Mammary epithelial cell (primary cell): ENCODE data around the gene TYW3.

ENCODE experiments used
- EZH2 ChIP-seq: IDR thresholded peaks from 2 replicates; pipeline ENCODE4 v1.6.1; 2012; ENCODE audit warnings: low read length, inconsistent platforms, borderline replicate concordance
- TF ChIP-seq, protein P1 (sequence below), 2 donors: IDR thresholded peaks in 1 of 2; conservative IDR thresholded peaks in 1 of 2; 2 replicates each; pipeline ENCODE4 v1.5.1; 2011 to 2012; ENCODE audit warnings: inconsistent platforms in 2 of 2, low read length in 2 of 2, mild to moderate bottlenecking in 2 of 2, control low read depth in 1 of 2, low read depth in 1 of 2; ENCODE audit not compliant: insufficient read depth in 1 of 2; ENCODE audit errors: extremely low read depth in 1 of 2

DNA sequence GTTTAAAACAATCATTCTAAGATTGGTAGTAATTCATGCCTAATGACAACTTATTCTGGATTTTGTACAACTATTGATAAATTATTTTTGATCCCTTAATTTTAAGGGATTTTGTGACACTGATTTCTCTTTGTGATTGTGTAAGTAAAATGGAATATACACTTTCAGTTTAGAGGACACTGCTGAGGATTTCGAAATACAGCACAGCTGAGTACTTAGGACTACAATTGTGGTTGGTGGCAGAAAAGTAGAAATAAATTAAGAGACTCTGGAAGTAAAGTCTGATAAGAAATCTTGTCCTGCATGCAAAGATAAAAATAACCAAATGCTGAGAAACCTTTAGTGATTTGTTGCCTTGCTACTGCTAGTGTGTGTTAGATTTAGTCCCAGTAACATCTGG, 40.0 kb downstream of the TYW3 start:
- TF ChIP-seq, protein P1, sequence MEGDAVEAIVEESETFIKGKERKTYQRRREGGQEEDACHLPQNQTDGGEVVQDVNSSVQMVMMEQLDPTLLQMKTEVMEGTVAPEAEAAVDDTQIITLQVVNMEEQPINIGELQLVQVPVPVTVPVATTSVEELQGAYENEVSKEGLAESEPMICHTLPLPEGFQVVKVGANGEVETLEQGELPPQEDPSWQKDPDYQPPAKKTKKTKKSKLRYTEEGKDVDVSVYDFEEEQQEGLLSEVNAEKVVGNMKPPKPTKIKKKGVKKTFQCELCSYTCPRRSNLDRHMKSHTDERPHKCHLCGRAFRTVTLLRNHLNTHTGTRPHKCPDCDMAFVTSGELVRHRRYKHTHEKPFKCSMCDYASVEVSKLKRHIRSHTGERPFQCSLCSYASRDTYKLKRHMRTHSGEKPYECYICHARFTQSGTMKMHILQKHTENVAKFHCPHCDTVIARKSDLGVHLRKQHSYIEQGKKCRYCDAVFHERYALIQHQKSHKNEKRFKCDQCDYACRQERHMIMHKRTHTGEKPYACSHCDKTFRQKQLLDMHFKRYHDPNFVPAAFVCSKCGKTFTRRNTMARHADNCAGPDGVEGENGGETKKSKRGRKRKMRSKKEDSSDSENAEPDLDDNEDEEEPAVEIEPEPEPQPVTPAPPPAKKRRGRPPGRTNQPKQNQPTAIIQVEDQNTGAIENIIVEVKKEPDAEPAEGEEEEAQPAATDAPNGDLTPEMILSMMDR (conservative IDR thresholded peaks at IDR 0.05 in 1 of 2, IDR thresholded peaks at IDR 0.05 in 1 of 2; ENCODE audit: extremely low read depth in 1 of 2, insufficient read depth in 1 of 2, low read depth in 1 of 2, low read length in 2 of 2), result no peak
- no peak for TF ChIP-seq EZH2
